ENCODE data around the gene SLX4.
A peak's percentile ranks its signal among the peaks of the same experiment; 100 is the strongest.
"Not testable (repeated sequence)": the region's sequence is repeated elsewhere in the genome, so short reads cannot be mapped to it uniquely, and the experiment has no call there.

The SLX4 gene

DNA sequence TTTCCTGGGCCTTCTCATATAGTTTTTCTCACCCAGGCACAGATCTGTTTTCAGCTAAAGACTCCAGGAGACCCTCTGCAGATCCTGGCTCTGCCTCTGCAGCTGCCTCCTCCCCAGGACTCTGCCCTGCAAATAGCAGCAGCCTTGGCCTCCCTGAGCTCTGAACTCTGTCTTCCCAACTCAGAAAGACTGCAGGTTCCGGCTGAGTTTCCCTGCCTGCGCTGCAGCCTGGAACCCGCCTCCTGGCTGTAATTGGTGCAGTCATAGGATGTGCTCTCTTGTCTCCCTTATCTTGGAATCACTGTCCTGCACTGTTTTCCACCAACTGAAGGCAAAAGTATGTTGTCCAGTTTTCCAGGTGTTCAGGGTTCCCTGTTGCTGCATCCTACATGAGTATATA is 28.8 kb upstream of the SLX4 start:
- TF ChIP-seq TAF1 (IDR thresholded peaks at IDR 0.05; ENCODE audit: borderline replicate concordance, low read depth, low read length) (no peak), POLR2A (IDR thresholded peaks at IDR 0.05; ENCODE audit: low read depth, low read length) (no peak), POLR2AphosphoS5 (IDR thresholded peaks at IDR 0.05; ENCODE audit: low read depth, low read length) (no peak)
- FAIRE-seq (no peak), DNase-seq (ENCODE audit: insufficient read length) (no peak)

GRCh38 chr16:3638916-3639644 is 27.7 kb upstream of the SLX4 start:
- FAIRE-seq (no peak), DNase-seq (ENCODE audit: insufficient read length) (no peak)
- TF ChIP-seq TAF1 (IDR thresholded peaks at IDR 0.05; ENCODE audit: borderline replicate concordance, low read depth, low read length) (no peak), POLR2AphosphoS5 (IDR thresholded peaks at IDR 0.05; ENCODE audit: low read depth, low read length) (no peak), POLR2A (IDR thresholded peaks at IDR 0.05; ENCODE audit: low read depth, low read length) (no peak)

DNA sequence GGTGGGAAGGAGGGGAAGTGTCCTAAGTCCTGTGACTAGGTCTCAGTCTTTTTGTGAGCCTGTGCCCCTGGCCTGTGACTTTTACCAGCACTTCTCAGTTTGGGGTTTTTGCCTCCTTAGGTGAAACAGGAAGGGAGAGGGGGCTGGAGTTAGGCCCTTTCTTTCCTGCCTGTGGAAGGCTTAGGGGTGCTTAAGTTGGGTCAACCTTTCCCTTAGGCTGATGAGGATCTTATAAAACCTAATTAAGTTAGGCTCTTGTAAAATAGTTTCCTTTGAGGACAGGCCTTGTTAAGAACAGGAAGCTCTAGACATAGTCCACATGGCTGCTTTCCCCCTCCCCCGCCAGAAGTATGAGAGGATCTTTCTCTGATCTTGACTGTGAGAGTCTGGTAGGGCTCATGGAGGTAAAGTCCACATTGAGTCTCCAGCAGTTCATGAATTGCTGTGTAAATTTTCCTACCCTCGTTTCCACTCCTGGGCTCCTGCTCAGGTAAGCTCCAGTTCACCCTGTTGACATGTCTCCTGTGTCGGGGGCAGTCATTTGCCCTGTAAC is 26.0 kb upstream of the SLX4 start:
- FAIRE-seq (peak; percentile 67), DNase-seq (ENCODE audit: insufficient read length) (no peak)
- TF ChIP-seq POLR2AphosphoS5 (IDR thresholded peaks at IDR 0.05; ENCODE audit: low read depth, low read length) (no peak), TAF1 (IDR thresholded peaks at IDR 0.05; ENCODE audit: borderline replicate concordance, low read depth, low read length) (peak; percentile 10; the same call in 1 of the 2 replicates)

GRCh38 chr16:3625911-3626732 is 14.7 kb upstream of the SLX4 start:
- FAIRE-seq (peak; percentile 92), DNase-seq (ENCODE audit: insufficient read length) (no peak)
- TF ChIP-seq POLR2A (IDR thresholded peaks at IDR 0.05; ENCODE audit: low read depth, low read length): no peak
- no peak for TF ChIP-seq TAF1 (IDR thresholded peaks at IDR 0.05; ENCODE audit: borderline replicate concordance, low read depth, low read length)
- TF ChIP-seq POLR2AphosphoS5 (IDR thresholded peaks at IDR 0.05; ENCODE audit: low read depth, low read length): no peak

GRCh38 chr16:3625331-3625730 is 13.9 kb upstream of the SLX4 start:
- no peak for DNase-seq (ENCODE audit: insufficient read length)
- FAIRE-seq: no peak
- TF ChIP-seq TAF1 (IDR thresholded peaks at IDR 0.05; ENCODE audit: borderline replicate concordance, low read depth, low read length) (no peak), POLR2AphosphoS5 (IDR thresholded peaks at IDR 0.05; ENCODE audit: low read depth, low read length) (no peak), POLR2A (IDR thresholded peaks at IDR 0.05; ENCODE audit: low read depth, low read length) (no peak)

DNA sequence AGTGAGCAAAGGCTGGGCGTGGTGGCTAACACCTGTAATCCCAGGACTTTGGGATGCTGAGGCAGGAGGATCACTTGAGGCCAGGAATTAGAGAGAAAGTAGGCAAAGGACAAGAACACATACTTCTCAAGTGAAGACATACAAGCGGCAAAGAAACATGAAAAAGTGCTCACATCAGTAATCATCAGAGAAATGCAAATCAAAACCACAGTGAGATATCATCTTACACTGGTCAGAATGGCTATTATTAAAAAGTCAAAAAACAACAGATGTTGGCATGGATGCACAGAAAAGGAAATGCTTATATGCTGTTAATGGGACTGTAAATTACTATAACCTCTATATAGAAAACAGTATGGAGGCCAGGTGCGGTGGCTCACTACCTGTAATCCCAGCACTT is 12.2 kb upstream of the SLX4 start:
- no peak for FAIRE-seq
- no peak for DNase-seq (ENCODE audit: insufficient read length)
- TF ChIP-seq POLR2A (IDR thresholded peaks at IDR 0.05; ENCODE audit: low read depth, low read length) (no peak), POLR2AphosphoS5 (IDR thresholded peaks at IDR 0.05; ENCODE audit: low read depth, low read length) (no peak), TAF1 (IDR thresholded peaks at IDR 0.05; ENCODE audit: borderline replicate concordance, low read depth, low read length) (no peak)

DNA sequence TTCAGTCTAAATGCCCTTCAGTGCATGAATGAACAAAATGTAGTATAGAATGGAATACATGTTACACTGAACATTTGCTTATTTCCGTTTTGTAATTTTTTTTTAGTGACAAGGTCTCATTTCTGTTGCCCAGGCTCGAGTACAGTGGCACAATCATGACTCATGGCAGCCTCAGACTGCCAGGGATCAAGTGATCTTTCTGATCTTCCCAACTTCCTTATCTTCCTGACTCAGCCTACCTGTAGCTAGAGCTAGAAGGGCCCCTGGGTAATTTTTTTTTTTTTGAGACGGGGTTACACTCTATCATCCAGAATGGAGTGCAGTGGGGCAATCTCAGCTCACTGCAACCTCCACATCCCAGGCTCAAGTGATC is 7.3 kb upstream of the SLX4 start:
- FAIRE-seq: no peak
- TF ChIP-seq POLR2A (IDR thresholded peaks at IDR 0.05; ENCODE audit: low read depth, low read length) (no peak), POLR2AphosphoS5 (IDR thresholded peaks at IDR 0.05; ENCODE audit: low read depth, low read length) (no peak), TAF1 (IDR thresholded peaks at IDR 0.05; ENCODE audit: borderline replicate concordance, low read depth, low read length) (no peak)
- DNase-seq (ENCODE audit: insufficient read length): no peak

DNA sequence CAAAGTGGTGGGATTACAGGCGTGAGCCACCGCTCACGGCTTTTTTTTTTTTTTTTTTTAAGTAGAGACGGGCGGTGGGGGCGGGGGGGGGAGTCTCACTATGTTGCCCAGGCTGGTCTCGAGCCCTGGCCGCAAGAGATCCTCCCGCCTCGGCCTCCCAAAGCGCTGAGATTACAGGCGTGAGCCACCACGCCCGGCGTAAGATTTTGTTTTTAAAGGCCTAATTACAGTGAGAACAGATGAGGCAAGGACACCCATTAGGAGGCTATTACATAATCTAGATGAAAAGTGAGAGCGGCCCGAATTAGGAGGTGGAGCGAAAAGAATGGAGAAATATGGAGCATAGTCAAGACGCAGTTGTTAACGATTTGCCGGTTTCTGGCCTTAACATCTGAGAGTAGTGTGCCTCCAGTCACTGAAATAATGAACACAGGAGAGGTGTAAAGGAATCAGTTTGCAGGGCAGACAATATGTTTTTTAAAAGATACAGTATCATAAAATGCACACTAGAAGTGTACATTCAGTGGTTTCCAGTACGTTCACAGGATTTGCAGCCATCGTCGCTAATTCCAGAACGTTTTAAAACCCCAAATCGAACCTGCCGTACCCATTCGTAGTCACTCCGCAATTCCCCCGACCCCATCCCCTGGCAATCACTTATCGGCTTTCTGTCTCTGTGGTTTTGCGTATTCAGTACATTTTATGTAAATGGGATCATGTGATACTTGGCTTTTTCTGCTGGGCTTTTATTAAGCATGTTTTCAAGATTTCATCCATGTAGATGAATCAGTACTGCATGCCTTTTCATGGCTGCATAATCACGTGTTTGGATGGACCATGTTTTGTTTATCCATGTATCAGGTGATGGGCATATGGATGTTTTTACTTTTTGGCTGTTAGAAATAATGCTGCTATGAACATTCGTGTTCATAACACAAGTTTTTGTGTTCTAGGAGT is 1.4 kb upstream of the SLX4 start:
- TF ChIP-seq POLR2AphosphoS5 (IDR thresholded peaks at IDR 0.05; ENCODE audit: low read depth, low read length) (no peak), TAF1 (IDR thresholded peaks at IDR 0.05; ENCODE audit: borderline replicate concordance, low read depth, low read length) (no peak), POLR2A (IDR thresholded peaks at IDR 0.05; ENCODE audit: low read depth, low read length) (no peak)
- FAIRE-seq (no peak), DNase-seq (ENCODE audit: insufficient read length) (no peak)

DNA sequence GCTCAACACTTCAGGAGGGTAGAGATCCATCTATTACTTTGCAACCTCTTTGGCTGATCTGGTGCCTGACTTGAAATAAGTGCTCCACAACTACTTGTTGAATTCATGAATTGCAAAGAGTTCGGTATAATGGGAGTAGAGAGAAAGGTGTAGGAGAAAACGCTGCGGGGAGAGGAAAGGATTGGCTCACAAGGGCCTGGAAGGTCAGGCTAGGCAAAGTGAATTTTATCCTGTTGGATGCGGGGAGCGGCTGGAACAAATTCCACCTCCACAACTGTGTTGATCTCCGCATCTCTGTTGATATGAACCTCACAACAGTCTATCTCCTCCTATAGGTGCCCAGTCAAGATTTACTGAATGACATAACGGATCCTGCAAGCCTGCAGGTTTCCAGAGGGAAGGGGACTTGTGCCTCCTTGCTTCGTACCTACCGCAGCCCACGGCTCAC is 684 bp downstream of the SLX4 start:
- no peak for FAIRE-seq
- no peak for DNase-seq (ENCODE audit: insufficient read length)
- TF ChIP-seq POLR2AphosphoS5 (IDR thresholded peaks at IDR 0.05; ENCODE audit: low read depth, low read length) (no peak), POLR2A (IDR thresholded peaks at IDR 0.05; ENCODE audit: low read depth, low read length) (no peak), TAF1 (IDR thresholded peaks at IDR 0.05; ENCODE audit: borderline replicate concordance, low read depth, low read length) (no peak)

DNA sequence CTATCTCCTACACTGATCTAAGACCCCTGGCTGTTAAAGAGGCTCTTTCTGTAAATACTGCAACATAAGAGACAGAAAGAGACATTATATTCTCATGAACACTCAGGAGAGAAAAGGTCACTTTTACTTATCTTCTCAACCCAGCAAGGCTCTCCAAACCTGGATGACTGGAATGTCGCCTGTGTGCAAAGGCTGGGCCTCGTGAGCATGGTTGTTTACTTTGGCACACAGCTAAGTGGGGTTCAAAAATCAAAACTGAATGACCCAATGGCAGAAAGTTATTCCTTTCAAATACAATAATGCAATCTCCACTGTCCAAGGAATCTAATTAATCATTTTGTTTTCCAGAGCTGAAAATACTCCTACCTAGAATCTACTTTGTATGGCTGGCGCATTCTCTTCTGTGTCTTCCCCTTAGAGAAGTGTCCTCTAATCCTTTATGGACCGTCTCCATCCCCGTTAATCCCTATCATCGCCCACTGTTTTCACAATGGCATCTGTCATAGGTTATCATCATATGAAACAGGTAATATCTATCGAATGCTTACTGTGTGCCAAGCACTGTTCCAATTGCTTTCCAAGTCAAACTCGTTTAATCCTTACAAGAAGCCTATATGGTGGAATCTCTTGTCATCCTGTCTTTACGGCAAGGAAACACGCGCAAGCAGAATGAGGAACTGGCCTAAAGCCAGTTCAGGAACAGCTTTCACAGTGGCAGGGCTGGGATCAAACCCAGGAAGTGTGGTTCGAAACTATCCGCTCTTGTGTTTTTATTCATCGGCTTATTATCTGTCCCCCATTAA is 1.3 kb downstream of the SLX4 start:
- TF ChIP-seq POLR2AphosphoS5 (IDR thresholded peaks at IDR 0.05; ENCODE audit: low read depth, low read length): no peak
- no peak for TF ChIP-seq TAF1 (IDR thresholded peaks at IDR 0.05; ENCODE audit: borderline replicate concordance, low read depth, low read length)
- TF ChIP-seq POLR2A (IDR thresholded peaks at IDR 0.05; ENCODE audit: low read depth, low read length): no peak
- FAIRE-seq (peak; percentile 51), DNase-seq (ENCODE audit: insufficient read length) (no peak)

GRCh38 chr16:3608976-3609375 is 2.4 kb downstream of the SLX4 start:
- not testable (repeated sequence) for DNase-seq (ENCODE audit: insufficient read length); FAIRE-seq

All from GM12892 (cell line).